ENCODE measurements around the gene GLMN.

DNA sequence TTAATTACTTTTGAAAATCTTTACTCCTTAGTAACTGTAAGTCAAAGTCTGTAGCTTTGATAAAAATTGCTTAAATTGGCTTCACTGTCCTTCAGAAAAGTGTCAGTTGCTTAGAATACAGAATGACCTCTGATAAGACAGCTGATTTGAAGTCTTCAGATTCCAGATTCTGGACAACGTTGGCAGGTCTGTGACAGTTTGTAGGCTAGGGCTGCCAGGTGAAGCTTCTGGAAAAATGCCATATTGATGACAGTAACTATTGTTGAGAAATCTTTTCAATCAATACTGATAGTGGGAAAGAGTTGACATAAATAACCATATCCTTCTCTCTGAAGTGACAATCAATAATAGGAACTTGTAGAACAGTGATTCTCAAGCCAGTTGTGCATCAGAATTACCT is 41.4 kb upstream of the GLMN start:
- TF ChIP-seq, protein P1, sequence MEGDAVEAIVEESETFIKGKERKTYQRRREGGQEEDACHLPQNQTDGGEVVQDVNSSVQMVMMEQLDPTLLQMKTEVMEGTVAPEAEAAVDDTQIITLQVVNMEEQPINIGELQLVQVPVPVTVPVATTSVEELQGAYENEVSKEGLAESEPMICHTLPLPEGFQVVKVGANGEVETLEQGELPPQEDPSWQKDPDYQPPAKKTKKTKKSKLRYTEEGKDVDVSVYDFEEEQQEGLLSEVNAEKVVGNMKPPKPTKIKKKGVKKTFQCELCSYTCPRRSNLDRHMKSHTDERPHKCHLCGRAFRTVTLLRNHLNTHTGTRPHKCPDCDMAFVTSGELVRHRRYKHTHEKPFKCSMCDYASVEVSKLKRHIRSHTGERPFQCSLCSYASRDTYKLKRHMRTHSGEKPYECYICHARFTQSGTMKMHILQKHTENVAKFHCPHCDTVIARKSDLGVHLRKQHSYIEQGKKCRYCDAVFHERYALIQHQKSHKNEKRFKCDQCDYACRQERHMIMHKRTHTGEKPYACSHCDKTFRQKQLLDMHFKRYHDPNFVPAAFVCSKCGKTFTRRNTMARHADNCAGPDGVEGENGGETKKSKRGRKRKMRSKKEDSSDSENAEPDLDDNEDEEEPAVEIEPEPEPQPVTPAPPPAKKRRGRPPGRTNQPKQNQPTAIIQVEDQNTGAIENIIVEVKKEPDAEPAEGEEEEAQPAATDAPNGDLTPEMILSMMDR (conservative IDR thresholded peaks at IDR 0.05 in 1 of 2, IDR thresholded peaks at IDR 0.05 in 1 of 2; ENCODE audit: extremely low read depth in 1 of 2, insufficient read depth in 1 of 2, low read depth in 1 of 2, low read length in 2 of 2): no peak
- TF ChIP-seq EZH2 (IDR thresholded peaks at IDR 0.05; ENCODE audit: borderline replicate concordance, low read length): no peak
